Activated T-helper 1 cell treated with anti-CD3 and anti-CD28 coated beads, Interleukin-12 subunit alpha, Interleukin-12 subunit beta, Interleukin-2, Interleukin-4 antibody, amounts not matched to agents 30 ng/mL and 10 ng/mL and 1 ng/mL, durations not matched to agents 14 hours and 24 hours and 36 hours (primary cell): ENCODE data around the gene MCCC2. TPM values are rescaled to one million over a fixed set of nuclear protein-coding genes. Genes with fewer than 3 reads are reported as not detected.
"Not testable (repeated sequence)": the region's sequence is repeated elsewhere in the genome, so short reads cannot be mapped to it uniquely, and the experiment has no call there.

Experiments used
- DNase-seq: peaks from one replicate; pipeline ENCODE4 v3.0.0; 2021; ENCODE audit warnings: low spot score
- H3K27ac Mint-ChIP-seq: one replicate; pipeline ENCODE4 v1.8.0; 2021; ENCODE audit warnings: mild to moderate bottlenecking, mixed read lengths
- H3K27me3 Mint-ChIP-seq: one replicate; pipeline ENCODE4 v1.8.0; 2022; ENCODE audit warnings: mild to moderate bottlenecking, moderate library complexity, mixed read lengths; ENCODE audit not compliant: insufficient read depth
- H3K36me3 Mint-ChIP-seq: one replicate; pipeline ENCODE4 v1.8.0; 2021; ENCODE audit warnings: low read depth, mixed read lengths
- H3K4me1 Mint-ChIP-seq: one replicate; pipeline ENCODE4 v1.8.0; 2021; ENCODE audit warnings: low read depth, mixed read lengths
- H3K4me3 Mint-ChIP-seq: one replicate; pipeline ENCODE4 v1.8.0; 2021; ENCODE audit warnings: mild to moderate bottlenecking, moderate library complexity, mixed read lengths
- H3K9me3 Mint-ChIP-seq: one replicate; pipeline ENCODE4 v1.8.0; 2021; ENCODE audit warnings: mixed read lengths
- intact Hi-C: fragments of 100-400 bp; cut with micrococcal nuclease; formaldehyde crosslinking; loops from one replicate; pipeline ENCODE4 v1.15.1; 2024
- total RNA-seq: library from RNA; stranded (reverse); gene quantifications from 2 replicates; pipeline ENCODE4 v1.2.3, GENCODE V29; 2022

MCCC2 gene
- total RNA-seq, 1 donor from 2014 or later = 53.8 TPM

DNA sequence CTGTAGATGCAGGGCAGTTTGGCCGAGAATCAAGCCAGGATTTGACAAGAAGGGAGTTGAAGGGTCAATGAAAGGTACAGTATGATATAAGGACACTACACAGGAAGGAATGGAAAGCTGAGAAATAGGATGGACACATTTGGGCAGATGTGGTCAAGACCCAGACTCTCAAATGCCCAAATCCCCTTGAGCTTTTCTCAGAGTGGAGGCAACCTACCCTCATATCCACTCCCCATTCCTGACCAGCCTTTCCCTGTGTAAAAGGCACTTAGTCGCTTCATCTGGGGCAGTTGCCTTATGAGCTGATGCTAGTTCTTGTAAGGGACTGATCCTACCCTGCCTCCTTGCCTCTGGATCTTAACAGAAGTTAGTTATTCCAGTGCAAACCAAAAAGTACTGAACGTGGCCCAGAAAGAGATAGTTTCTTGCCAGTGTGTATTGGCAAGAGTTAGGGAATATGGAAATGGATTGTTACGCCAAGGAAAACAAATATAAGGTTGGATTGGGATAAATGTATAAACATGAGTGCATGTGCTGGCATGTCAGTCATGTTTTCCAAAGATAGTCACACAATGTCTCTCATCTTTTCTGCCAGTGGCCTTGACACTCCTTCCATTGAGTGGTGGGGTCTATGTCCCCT is 4.1 kb upstream of the MCCC2 start:
- Mint-ChIP-seq H3K4me3 (no peak overlapping the region), H3K9me3 (no peaks in the 10 kb centered on the region), H3K36me3 (peaks cover 10% of the 10 kb centered on the region), H3K4me1 (peaks cover 5% of the 10 kb centered on the region), H3K27ac (no peak overlapping the region), H3K27me3 (no peaks in the 10 kb centered on the region)
- DNase-seq = no peak
- intact Hi-C loops = no loop called here

GRCh38 chr5:71586052-71586940 is 844 bp upstream of the MCCC2 start:
- intact Hi-C loops = loop anchor here (5.0 kb wide), 4 partner anchors 54 to 1981 kb away; partner anchors contain the start of genes ANKRA2, MRPS27, PTCD2 and TNPO1
- Mint-ChIP-seq H3K4me3 (peak overlapping the region; percentile 95), H3K9me3 (peaks cover 6% of the 10 kb centered on the region), H3K4me1 (peaks cover 36% of the 10 kb centered on the region), H3K36me3 (peaks cover 21% of the 10 kb centered on the region), H3K27ac (peak overlapping the region; percentile 99), H3K27me3 (no peaks in the 10 kb centered on the region)
- no peak for DNase-seq

DNA sequence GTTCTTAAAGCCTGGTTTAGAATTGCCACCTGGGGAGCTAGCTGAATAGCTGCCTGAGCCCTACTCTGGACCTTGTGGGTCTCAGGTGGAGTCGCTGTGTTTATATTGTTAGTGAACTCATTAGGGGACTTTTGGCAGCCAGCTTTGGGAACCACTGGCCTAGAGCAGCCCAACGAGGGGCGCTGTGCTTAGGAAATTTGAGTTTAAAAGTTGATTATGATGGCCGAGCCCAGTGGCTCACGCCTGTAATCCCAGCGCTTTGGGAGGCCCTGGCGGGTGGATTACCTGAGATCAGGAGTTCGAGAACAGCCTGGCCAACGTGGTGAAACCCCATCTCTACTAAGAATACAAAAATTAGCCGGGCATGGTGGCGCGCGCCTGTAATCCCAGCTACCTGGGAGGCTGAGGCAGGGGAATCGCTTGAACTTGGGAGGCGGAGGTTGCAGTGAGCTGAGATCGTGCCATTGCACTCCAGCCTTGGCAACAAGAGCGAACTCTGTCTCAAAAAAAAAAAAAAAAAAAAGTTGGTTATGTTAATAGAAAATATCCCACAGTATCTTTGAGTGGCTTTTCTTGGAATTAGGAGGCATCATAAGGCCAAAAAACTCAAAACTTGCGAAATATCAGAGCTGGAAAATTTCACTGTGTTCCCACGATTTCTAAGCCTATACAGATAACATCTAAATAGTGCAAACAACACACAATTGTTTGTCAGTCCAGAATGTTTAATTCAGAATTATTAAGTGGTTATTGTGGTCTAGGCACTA is 809 bp downstream of the MCCC2 start:
- Mint-ChIP-seq H3K9me3 (peaks cover 6% of the 10 kb centered on the region), H3K4me3 (peak overlapping the region; percentile 95)

DNA sequence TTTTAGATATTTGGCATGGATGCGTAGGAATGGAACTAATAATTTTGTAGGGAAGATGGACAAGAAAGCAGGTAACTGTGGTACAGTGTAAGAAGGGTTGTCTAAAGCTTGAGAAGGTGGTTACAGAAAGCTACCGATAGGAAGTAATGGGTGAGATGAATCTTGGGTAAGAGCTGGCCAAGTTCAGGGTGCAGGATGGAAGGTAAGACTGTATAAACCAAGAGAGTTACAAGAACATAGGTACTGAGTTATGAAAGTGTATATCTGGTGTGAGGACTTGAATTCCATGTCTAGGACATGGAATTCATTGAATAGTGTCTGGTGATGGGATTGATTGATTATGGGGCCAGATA is 1.4 kb downstream of the MCCC2 start:
- peaks cover 22% of the 10 kb centered on the region for H3K36me3 Mint-ChIP-seq
- intact Hi-C loops = loop anchor here (5.0 kb wide), 4 partner anchors 56 to 1979 kb away; partner anchors contain the start of genes ANKRA2, MRPS27, PTCD2 and TNPO1
- H3K9me3 Mint-ChIP-seq = peaks cover 6% of the 10 kb centered on the region
- no peaks in the 10 kb centered on the region for H3K27me3 Mint-ChIP-seq
- peak overlapping the region; percentile 95 for H3K4me3 Mint-ChIP-seq
- peaks cover 36% of the 10 kb centered on the region for H3K4me1 Mint-ChIP-seq
- no peak for DNase-seq
- peak overlapping the region; percentile 79 for H3K27ac Mint-ChIP-seq

More for the DNA sequence above, 809 bp downstream of the MCCC2 start:
- Mint-ChIP-seq H3K27ac (peak overlapping the region; percentile 99), H3K36me3 (peaks cover 24% of the 10 kb centered on the region), H3K4me1 (peaks cover 36% of the 10 kb centered on the region), H3K27me3 (no peaks in the 10 kb centered on the region)
- DNase-seq = no peak
- intact Hi-C loops = loop anchor here (1.0 to 5.0 kb wide), 7 partner anchors 13 to 1979 kb away; partner anchors contain the start of genes ANKRA2, BDP1, MRPS27 and PTCD2

GRCh38 chr5:71589903-71590302 is 2.8 kb downstream of the MCCC2 start:
- Mint-ChIP-seq H3K27ac (peak overlapping the region; percentile 16), H3K36me3 (peaks cover 19% of the 10 kb centered on the region)
- no peak for DNase-seq

GRCh38 chr5:71591100-71591499 is 4.0 kb downstream of the MCCC2 start:
- H3K9me3 Mint-ChIP-seq = peaks cover 6% of the 10 kb centered on the region
- H3K27me3 Mint-ChIP-seq = no peaks in the 10 kb centered on the region
- intact Hi-C loops = no loop called here
- H3K4me3 Mint-ChIP-seq = no peak overlapping the region
- DNase-seq = no peak
- peaks cover 25% of the 10 kb centered on the region for H3K36me3 Mint-ChIP-seq
- peaks cover 36% of the 10 kb centered on the region for H3K4me1 Mint-ChIP-seq
- no peak overlapping the region for H3K27ac Mint-ChIP-seq

More at GRCh38 chr5:71589903-71590302, 2.8 kb downstream of the MCCC2 start:
- Mint-ChIP-seq H3K27me3 (no peaks in the 10 kb centered on the region), H3K9me3 (peaks cover 6% of the 10 kb centered on the region), H3K4me1 (peaks cover 36% of the 10 kb centered on the region), H3K4me3 (peak overlapping the region; percentile 30)
- intact Hi-C loops = loop anchor here (5.0 kb wide), 4 partner anchors 58 to 1977 kb away; partner anchors contain the start of genes ANKRA2, MRPS27, PTCD2 and TNPO1

DNA sequence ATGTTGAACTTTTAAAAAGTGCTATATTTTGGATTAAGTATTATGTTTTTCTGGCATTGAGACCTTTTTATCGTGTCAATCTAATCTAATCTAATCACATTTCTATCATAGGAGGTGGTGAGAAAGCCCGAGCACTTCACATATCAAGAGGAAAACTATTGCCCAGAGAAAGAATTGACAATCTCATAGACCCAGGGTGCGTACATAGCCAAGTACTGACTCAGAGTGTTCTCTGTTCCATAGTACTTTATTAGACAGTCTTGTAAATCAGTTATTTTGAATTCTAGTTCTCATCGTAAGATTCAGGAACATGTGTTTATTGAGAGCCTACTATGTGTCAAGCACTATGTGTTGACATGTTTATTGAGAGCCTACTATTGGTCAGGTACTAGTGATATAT is 9.0 kb downstream of the MCCC2 start:
- DNase-seq = no peak
- no peak overlapping the region for H3K4me3 Mint-ChIP-seq
- no peaks in the 10 kb centered on the region for H3K27me3 Mint-ChIP-seq
- no peak overlapping the region for H3K27ac Mint-ChIP-seq
- peaks cover 18% of the 10 kb centered on the region for H3K4me1 Mint-ChIP-seq
- peaks cover 36% of the 10 kb centered on the region for H3K36me3 Mint-ChIP-seq
- H3K9me3 Mint-ChIP-seq = no peaks in the 10 kb centered on the region
- intact Hi-C loops = no loop called here

DNA sequence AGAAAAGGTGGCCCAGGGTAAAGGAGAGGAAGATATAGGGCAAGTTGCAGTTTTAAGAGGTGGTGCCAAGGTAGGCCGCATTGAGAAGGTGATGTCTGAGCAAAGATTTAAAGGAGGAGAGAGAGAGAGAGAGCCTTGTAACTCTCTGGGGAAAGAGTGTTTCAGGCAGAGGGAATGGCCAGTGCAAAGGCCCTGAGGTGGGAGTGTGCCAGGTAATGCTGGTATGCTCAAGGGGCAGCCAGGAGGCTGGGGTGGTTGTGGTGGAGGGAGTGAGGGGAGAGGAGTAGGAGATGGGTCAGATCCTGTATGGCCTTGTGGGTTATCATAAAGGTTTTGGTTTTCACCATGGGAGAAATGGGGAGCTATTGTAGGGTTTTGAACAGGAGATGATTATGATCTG is 9.9 kb downstream of the MCCC2 start:
- intact Hi-C loops = no loop called here
- Mint-ChIP-seq H3K27ac (no peak overlapping the region), H3K4me1 (peaks cover 26% of the 10 kb centered on the region), H3K36me3 (peaks cover 37% of the 10 kb centered on the region), H3K27me3 (no peaks in the 10 kb centered on the region), H3K4me3 (no peak overlapping the region), H3K9me3 (no peaks in the 10 kb centered on the region)
- DNase-seq = no peak

GRCh38 chr5:71600783-71601182 is 13.6 kb downstream of the MCCC2 start:
- H3K4me1 Mint-ChIP-seq = peaks cover 38% of the 10 kb centered on the region
- H3K9me3 Mint-ChIP-seq = peaks cover 3% of the 10 kb centered on the region
- intact Hi-C loops = loop anchor here (1.0 to 2.0 kb wide), 7 partner anchors 13 to 708 kb away; partner anchors contain the start of genes BDP1 and MCCC2
- peak overlapping the region; percentile 92 for H3K27ac Mint-ChIP-seq
- H3K27me3 Mint-ChIP-seq = no peaks in the 10 kb centered on the region
- peak overlapping the region; percentile 37 for H3K4me3 Mint-ChIP-seq
- DNase-seq = no peak
- H3K36me3 Mint-ChIP-seq = peaks cover 46% of the 10 kb centered on the region

DNA sequence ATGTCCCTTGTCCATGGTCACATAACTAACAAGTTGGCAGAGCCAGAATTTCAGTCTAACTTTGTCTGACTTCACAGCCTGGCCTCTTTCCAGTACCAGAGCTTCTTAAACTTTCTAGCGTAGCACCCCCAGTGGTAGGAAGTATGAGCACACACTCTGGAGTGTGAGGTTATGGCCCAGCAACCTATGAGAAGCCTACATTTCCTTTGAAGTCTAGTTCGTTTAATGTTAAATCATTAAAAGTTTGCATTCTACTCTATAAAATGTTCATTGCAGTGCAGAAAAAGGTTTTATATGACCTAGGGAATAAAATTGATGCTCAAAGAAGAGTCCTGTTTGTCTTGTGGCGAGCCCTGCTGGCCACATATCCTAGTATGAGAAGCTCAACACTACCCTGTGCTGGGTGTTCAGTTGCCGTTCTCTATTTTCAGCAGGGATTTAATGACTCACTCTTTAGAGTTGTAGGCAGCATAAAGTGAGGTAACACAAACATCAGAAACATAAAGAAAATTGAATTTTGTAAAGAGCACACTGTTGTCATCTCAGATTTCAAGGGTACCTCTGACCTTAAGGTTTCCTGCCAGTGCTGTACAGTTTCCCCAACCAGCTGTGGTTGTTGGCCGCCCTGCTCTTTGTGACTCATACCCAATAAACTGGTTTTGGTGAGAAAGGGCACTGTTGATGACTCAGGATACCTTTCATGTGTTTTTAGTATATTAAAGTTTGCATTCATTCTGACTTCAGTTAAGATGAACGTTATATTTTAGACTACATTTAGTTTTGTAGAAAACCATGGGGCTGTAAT is 14.3 kb downstream of the MCCC2 start:
- peak overlapping the region; percentile 13 for H3K4me3 Mint-ChIP-seq
- H3K27ac Mint-ChIP-seq = peak overlapping the region; percentile 92
- H3K4me1 Mint-ChIP-seq = peaks cover 38% of the 10 kb centered on the region
- peaks cover 44% of the 10 kb centered on the region for H3K36me3 Mint-ChIP-seq
- DNase-seq = peak; percentile 68
- intact Hi-C loops = loop anchor here (1.0 to 2.0 kb wide), 7 partner anchors 14 to 707 kb away; partner anchors contain the start of genes BDP1 and MCCC2
- H3K27me3 Mint-ChIP-seq = no peaks in the 10 kb centered on the region
- H3K9me3 Mint-ChIP-seq = peaks cover 3% of the 10 kb centered on the region

DNA sequence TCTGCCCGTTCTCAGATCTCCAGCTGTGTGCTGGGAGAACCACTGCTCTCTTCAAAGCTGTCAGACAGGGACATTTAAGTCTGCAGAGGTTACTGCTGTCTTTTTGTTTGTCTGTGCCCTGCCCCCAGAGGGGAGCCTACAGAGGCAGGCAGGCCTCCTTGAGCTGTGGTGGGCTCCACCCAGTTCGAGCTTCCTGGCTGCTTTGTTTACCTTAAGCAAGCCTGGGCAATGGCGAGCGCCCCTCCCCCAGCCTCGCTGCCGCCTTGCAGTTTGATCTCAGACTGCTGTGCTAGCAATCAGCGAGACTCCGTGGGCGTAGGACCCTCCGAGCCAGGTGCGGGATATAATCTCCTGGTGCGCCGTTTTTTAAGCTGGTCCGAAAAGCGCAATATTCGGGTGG is 22.8 kb downstream of the MCCC2 start:
- DNase-seq, H3K4me1 Mint-ChIP-seq, intact Hi-C loops, H3K27ac Mint-ChIP-seq, H3K27me3 Mint-ChIP-seq, H3K9me3 Mint-ChIP-seq, H3K4me3 Mint-ChIP-seq: not testable (repeated sequence)
- H3K36me3 Mint-ChIP-seq = peaks cover 16% of the 10 kb centered on the region

DNA sequence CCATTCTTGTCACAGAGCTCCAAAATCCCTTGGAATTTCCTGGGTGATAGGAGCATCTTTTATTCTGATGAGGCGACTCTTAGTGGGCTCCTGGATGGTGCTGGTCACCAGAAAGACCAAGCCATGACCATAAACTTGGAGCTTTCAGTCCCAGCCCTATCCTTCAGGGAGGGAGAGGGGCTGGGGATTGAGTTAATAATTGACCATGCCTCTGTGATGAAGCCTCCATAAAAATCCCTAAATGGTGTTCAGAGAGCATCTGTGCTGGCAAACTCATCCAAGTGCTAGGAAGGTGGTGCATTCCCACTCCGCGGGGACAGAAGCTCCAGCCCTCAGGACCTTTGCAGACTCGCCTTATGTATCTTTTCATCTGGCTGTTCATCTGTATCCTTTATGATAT is 28.7 kb downstream of the MCCC2 start:
- Mint-ChIP-seq H3K4me3 (no peak overlapping the region), H3K4me1 (peaks cover 13% of the 10 kb centered on the region), H3K27ac (no peak overlapping the region), H3K36me3 (peaks cover 26% of the 10 kb centered on the region), H3K27me3 (no peaks in the 10 kb centered on the region), H3K9me3 (no peaks in the 10 kb centered on the region)
- no peak for DNase-seq
- intact Hi-C loops = no loop called here
